DND-41 (cell line): ENCODE measurements around the gene NTMT2.

Experiments used
- ATAC-seq: fragments of 200-7000 bp; cut with Tn5 transposase; 3 replicates; pipeline ENCODE4 v1.9.1; 2021; ENCODE audit warnings: low read depth; ENCODE audit not compliant: insufficient read depth
- DNase-seq: peaks from one replicate; pipeline ENCODE4 v3.0.0-alpha.2; 2020
- H2AFZ ChIP-seq: 2 replicates; pipeline ENCODE4 v1.6.0; 2012; ENCODE audit warnings: low read depth, low read length
- H3K27ac ChIP-seq: 2 replicates; pipeline ENCODE4 v1.5.1; 2012; ENCODE audit warnings: low read length, inconsistent platforms
- H3K27me3 ChIP-seq: fragments of 200-600 bp; sonication (generic); 2 replicates; pipeline ENCODE4 v1.6.0; 2012; ENCODE audit warnings: low read length, mild to moderate bottlenecking, inconsistent platforms; ENCODE audit not compliant: insufficient read depth, poor library complexity
- H3K36me3 ChIP-seq: 2 replicates; pipeline ENCODE4 v1.5.1; 2012; ENCODE audit warnings: low read length, inconsistent platforms; ENCODE audit not compliant: insufficient read depth
- H3K4me1 ChIP-seq: 2 replicates; pipeline ENCODE4 v1.5.1; 2012; ENCODE audit warnings: mild to moderate bottlenecking, low read length; ENCODE audit not compliant: insufficient read depth
- H3K4me2 ChIP-seq: 2 replicates; pipeline ENCODE4 v1.6.0; 2012; ENCODE audit warnings: mild to moderate bottlenecking, moderate library complexity, low read length, inconsistent platforms; ENCODE audit not compliant: insufficient read depth
- H3K4me3 ChIP-seq, 2 experiments: fragments of 200-600 bp in 1 of 2; shearing (Covaris generic) in 1 of 2; 2 replicates each; pipeline ENCODE4 v1.5.1; 2012 to 2016; ENCODE audit warnings: inconsistent platforms in 2 of 2, low read length in 2 of 2, mild to moderate bottlenecking in 2 of 2, low read depth in 1 of 2, moderate library complexity in 1 of 2
- H3K79me2 ChIP-seq: 2 replicates; pipeline ENCODE4 v1.6.0; 2012; ENCODE audit warnings: low read length, inconsistent platforms; ENCODE audit not compliant: insufficient read depth
- H3K9ac ChIP-seq: 2 replicates; pipeline ENCODE4 v1.6.0; 2012; ENCODE audit warnings: low read depth, mild to moderate bottlenecking, inconsistent platforms, low read length, moderate library complexity
- H3K9me3 ChIP-seq: 2 replicates; pipeline ENCODE4 v1.5.1; 2012; ENCODE audit warnings: low read length, moderate library complexity, mild to moderate bottlenecking, inconsistent platforms; ENCODE audit not compliant: insufficient read depth, severe bottlenecking
- H4K20me1 ChIP-seq: 2 replicates; pipeline ENCODE4 v1.6.0; 2012; ENCODE audit warnings: low read length; ENCODE audit not compliant: insufficient read depth
- CTCF ChIP-seq: IDR thresholded peaks from 2 replicates; pipeline ENCODE4 v1.5.1; 2012; ENCODE audit warnings: borderline replicate concordance, low read length, moderate library complexity, mild to moderate bottlenecking; ENCODE audit not compliant: poor library complexity, severe bottlenecking; ENCODE audit errors: extremely low read depth
- EZH2 ChIP-seq: IDR thresholded peaks from 3 replicates; pipeline ENCODE4 v1.6.1; 2012; ENCODE audit warnings: borderline replicate concordance, low read depth, mild to moderate bottlenecking, moderate library complexity, low read length, inconsistent platforms; ENCODE audit not compliant: severe bottlenecking

The NTMT2 gene

GRCh38 chr1:170133766-170134495 is 11.8 kb upstream of the NTMT2 start:
- TF ChIP-seq EZH2 (no peak), CTCF (no peak)
- no peak for DNase-seq
- H3K4me1 ChIP-seq, result no peaks in the 10 kb centered on the region

GRCh38 chr1:170134521-170134920 is 11.2 kb upstream of the NTMT2 start:
- Histone ChIP-seq H3K9me3 (no peaks in the 10 kb centered on the region), H3K27me3 (no peaks in the 10 kb centered on the region), H3K4me2 (no peak overlapping the region), H3K4me1 (no peaks in the 10 kb centered on the region), H2AFZ (no peak overlapping the region), H3K4me3 (no peak overlapping the region), H4K20me1 (no peaks in the 10 kb centered on the region), H3K79me2 (no peaks in the 10 kb centered on the region), H3K9ac (no peak overlapping the region), H3K27ac (no peak overlapping the region), H3K36me3 (no peaks in the 10 kb centered on the region)
- no peak for ATAC-seq
- TF ChIP-seq CTCF (no peak), EZH2 (no peak)
- DNase-seq, result no peak

More at GRCh38 chr1:170133766-170134495, 11.8 kb upstream of the NTMT2 start:
- no peaks in the 10 kb centered on the region for H3K9me3 ChIP-seq
- no peak overlapping the region for H3K9ac ChIP-seq
- no peak for ATAC-seq
- H3K4me2 ChIP-seq, result no peak overlapping the region
- H2AFZ ChIP-seq, result no peak overlapping the region
- H3K27ac ChIP-seq, result no peak overlapping the region
- H3K36me3 ChIP-seq, result no peaks in the 10 kb centered on the region
- H3K27me3 ChIP-seq, result no peaks in the 10 kb centered on the region
- no peaks in the 10 kb centered on the region for H3K79me2 ChIP-seq
- no peaks in the 10 kb centered on the region for H4K20me1 ChIP-seq
- H3K4me3 ChIP-seq, result no peak overlapping the region

GRCh38 chr1:170140371-170140770 is 5.4 kb upstream of the NTMT2 start:
- DNase-seq, result no peak
- no peaks in the 10 kb centered on the region for H4K20me1 ChIP-seq
- no peak overlapping the region for H2AFZ ChIP-seq
- H3K36me3 ChIP-seq, result no peaks in the 10 kb centered on the region
- no peaks in the 10 kb centered on the region for H3K9me3 ChIP-seq
- no peak overlapping the region for H3K9ac ChIP-seq
- TF ChIP-seq CTCF (no peak), EZH2 (no peak)
- no peaks in the 10 kb centered on the region for H3K27me3 ChIP-seq
- H3K4me1 ChIP-seq, result peaks cover 8% of the 10 kb centered on the region
- ATAC-seq, result no peak
- no peak overlapping the region for H3K4me2 ChIP-seq
- no peak overlapping the region for H3K4me3 ChIP-seq
- H3K27ac ChIP-seq, result no peak overlapping the region
- no peaks in the 10 kb centered on the region for H3K79me2 ChIP-seq
